Caco-2 (cell line): Measurements from ENCODE around the gene GAS2L2. TPM values are rescaled to one million over a fixed set of nuclear protein-coding genes. Genes with fewer than 3 reads are reported as not detected.

ENCODE experiments used
- BruUV-seq: library from RNA; stranded (reverse); fragments of 400-500 nt; replicated peaks from 2 replicates; lab custom pipeline; 2021; lab: Mats Ljungman, UMichigan
- CTCF ChIA-PET: fragments of 300-600 bp; sonication (Branson Sonifier 250); formaldehyde crosslinking; loops from one replicate; lab custom pipeline; 2022; ENCODE audit warnings: antibody characterized with exemption; lab: Charles Lee
- POLR2A ChIA-PET: fragments of 300-600 bp; sonication (Branson Sonifier 250); formaldehyde crosslinking; loops from one replicate; lab custom pipeline; 2022; ENCODE audit warnings: antibody characterized with exemption; lab: Charles Lee
- DNase-seq, 2 experiments: peaks; one replicate each; pipeline versions ENCODE4 v3.0.0 to v3.0.0-alpha.2; 2020 to 2022
- H3K27me3 ChIP-seq: replicated peaks from 2 replicates; pipeline ENCODE4 v1.6.0; 2011; ENCODE audit warnings: low read length; ENCODE audit not compliant: control insufficient read depth, insufficient read depth
- H3K36me3 ChIP-seq: 2 replicates; pipeline ENCODE4 v1.5.1; 2011; ENCODE audit warnings: low read length; ENCODE audit not compliant: control insufficient read depth, insufficient read depth
- H3K4me1 ChIP-seq: fragments of 250-450 bp; sonication (Bioruptor Pico); 2 replicates; pipeline ENCODE4 v1.5.1; 2020; ENCODE audit warnings: mild to moderate bottlenecking
- H3K4me3 ChIP-seq: 2 replicates; pipeline ENCODE4 v1.5.1; 2011; ENCODE audit warnings: low read depth, mild to moderate bottlenecking, control low read depth, low read length
- H3K9me3 ChIP-seq: fragments of 250-450 bp; sonication (Bioruptor Pico); 2 replicates; pipeline ENCODE4 v1.5.1; 2020; ENCODE audit warnings: mild to moderate bottlenecking, moderate library complexity
- H3K27ac Mint-ChIP-seq: one replicate; pipeline ENCODE4 v1.8.0; 2022; ENCODE audit warnings: mixed read lengths; ENCODE audit not compliant: unreplicated experiment
- H3K27me3 Mint-ChIP-seq: one replicate; pipeline ENCODE4 v1.8.0; 2022; ENCODE audit warnings: mixed read lengths; ENCODE audit not compliant: insufficient read depth, unreplicated experiment
- H3K36me3 Mint-ChIP-seq: one replicate; pipeline ENCODE4 v1.8.0; 2022; ENCODE audit warnings: mild to moderate bottlenecking, mixed read lengths; ENCODE audit not compliant: insufficient read depth, unreplicated experiment
- H3K4me1 Mint-ChIP-seq: one replicate; pipeline ENCODE4 v1.8.0; 2022; ENCODE audit warnings: low read depth, mixed read lengths; ENCODE audit not compliant: unreplicated experiment
- H3K4me3 Mint-ChIP-seq: one replicate; pipeline ENCODE4 v1.8.0; 2022; ENCODE audit warnings: mild to moderate bottlenecking, moderate library complexity, mixed read lengths; ENCODE audit not compliant: unreplicated experiment
- H3K9me3 Mint-ChIP-seq: one replicate; pipeline ENCODE4 v1.8.0; 2022; ENCODE audit warnings: mixed read lengths; ENCODE audit not compliant: unreplicated experiment
- intact Hi-C: fragments of 100-400 bp; cut with micrococcal nuclease; formaldehyde crosslinking; loops from one replicate; pipeline ENCODE4 v1.10.0; 2022; ENCODE audit not compliant: unreplicated experiment
- total RNA-seq: library from RNA; stranded (reverse); gene quantifications from 2 replicates; pipeline ENCODE4 v1.2.3, GENCODE V29; 2022
- TF ChIP-seq, protein P1 (sequence below), 2 experiments: fragments of 200-600 bp in 1 of 2; IDR thresholded peaks; 1 replicate in 1 of 2; 2 replicates in 1 of 2; pipeline versions ENCODE4 v1.5.1 to v1.8.0; 2011 to 2022; ENCODE audit warnings: antibody characterized with exemption in 1 of 2, control low read depth in 1 of 2, inconsistent platforms in 1 of 2, low read depth in 1 of 2, low read length in 1 of 2, mild to moderate bottlenecking in 1 of 2, moderate library complexity in 1 of 2; ENCODE audit not compliant: insufficient read depth in 1 of 2, severe bottlenecking in 1 of 2, unreplicated experiment in 1 of 2

GAS2L2 gene
- total RNA-seq, 1 experiment from 2014 or later = not detected

DNA sequence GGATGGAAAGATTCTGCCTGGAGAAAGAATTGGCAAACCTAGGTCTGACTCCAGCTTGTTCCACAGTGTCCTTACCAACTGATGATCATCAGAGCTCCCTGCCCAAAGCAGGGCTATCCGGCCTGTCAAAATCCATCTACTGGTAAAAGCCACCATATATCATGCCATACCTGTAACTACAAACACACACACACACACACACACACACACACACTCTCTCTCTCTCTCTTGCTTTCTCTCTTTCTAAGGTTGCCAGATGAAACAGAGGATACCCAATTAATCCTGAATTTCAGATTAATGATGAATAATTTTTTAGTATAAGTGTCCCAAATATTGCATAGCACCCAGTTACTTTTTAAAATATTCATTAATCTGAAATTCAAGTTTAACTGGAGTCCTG is 43.9 kb upstream of the GAS2L2 start:
- Histone ChIP-seq H3K36me3 (no peaks in the 10 kb centered on the region; the same call in 1 of the 2 replicates), H3K4me3 (no peak overlapping the region), H3K9me3 (no peaks in the 10 kb centered on the region), H3K4me1 (no peaks in the 10 kb centered on the region), H3K27me3 (peaks cover 8% of the 10 kb centered on the region)
- Mint-ChIP-seq H3K4me1 (no peaks in the 10 kb centered on the region), H3K36me3 (no peaks in the 10 kb centered on the region), H3K9me3 (no peaks in the 10 kb centered on the region), H3K27ac (no peak overlapping the region), H3K4me3 (no peak overlapping the region), H3K27me3 (peaks cover 38% of the 10 kb centered on the region)
- no peak for DNase-seq
- CTCF ChIA-PET = interaction anchor here (1.0 to 3.2 kb wide), 2 partner anchors 11 to 33 kb away, joined by 4 to 16 read pairs; no protein-coding TSS in a partner anchor
- intact Hi-C loops = no loop called here
- POLR2A ChIA-PET = interaction anchor here (0.5 kb wide), 1 partner anchor 12 kb away, joined by 3 read pairs; no protein-coding TSS in a partner anchor
- TF ChIP-seq, protein P1, sequence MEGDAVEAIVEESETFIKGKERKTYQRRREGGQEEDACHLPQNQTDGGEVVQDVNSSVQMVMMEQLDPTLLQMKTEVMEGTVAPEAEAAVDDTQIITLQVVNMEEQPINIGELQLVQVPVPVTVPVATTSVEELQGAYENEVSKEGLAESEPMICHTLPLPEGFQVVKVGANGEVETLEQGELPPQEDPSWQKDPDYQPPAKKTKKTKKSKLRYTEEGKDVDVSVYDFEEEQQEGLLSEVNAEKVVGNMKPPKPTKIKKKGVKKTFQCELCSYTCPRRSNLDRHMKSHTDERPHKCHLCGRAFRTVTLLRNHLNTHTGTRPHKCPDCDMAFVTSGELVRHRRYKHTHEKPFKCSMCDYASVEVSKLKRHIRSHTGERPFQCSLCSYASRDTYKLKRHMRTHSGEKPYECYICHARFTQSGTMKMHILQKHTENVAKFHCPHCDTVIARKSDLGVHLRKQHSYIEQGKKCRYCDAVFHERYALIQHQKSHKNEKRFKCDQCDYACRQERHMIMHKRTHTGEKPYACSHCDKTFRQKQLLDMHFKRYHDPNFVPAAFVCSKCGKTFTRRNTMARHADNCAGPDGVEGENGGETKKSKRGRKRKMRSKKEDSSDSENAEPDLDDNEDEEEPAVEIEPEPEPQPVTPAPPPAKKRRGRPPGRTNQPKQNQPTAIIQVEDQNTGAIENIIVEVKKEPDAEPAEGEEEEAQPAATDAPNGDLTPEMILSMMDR (IDR thresholded peaks at IDR 0.05; ENCODE audit: insufficient read depth in 1 of 2, low read depth in 1 of 2, low read length in 1 of 2, severe bottlenecking in 1 of 2, unreplicated experiment in 1 of 2) = no peak
- no TSS peak for BruUV-seq

DNA sequence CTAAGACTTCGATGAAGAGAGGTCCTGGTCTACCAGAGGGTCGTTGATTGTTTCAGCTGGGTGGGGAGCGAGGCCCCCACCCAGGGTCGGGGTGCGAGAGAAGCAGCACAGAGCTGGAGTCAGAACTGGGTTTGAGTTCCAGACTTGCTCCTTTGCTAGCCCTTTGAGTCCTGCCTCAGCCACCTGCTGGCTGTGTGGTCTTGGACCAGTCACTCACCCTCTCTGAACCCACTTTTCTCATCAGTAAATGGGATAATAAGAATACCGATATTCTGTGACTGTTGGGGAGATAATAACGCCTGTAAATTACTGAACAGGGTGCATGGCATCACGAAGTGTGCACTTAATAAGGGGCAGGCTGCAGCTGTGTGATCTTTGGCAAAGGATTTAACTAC is 42.8 kb upstream of the GAS2L2 start:
- peaks cover 36% of the 10 kb centered on the region for H3K27me3 Mint-ChIP-seq
- Histone ChIP-seq H3K36me3 (no peaks in the 10 kb centered on the region; the same call in 1 of the 2 replicates), H3K4me3 (peak overlapping the region; percentile 44), H3K4me1 (no peaks in the 10 kb centered on the region), H3K27me3 (peaks cover 8% of the 10 kb centered on the region), H3K9me3 (no peaks in the 10 kb centered on the region)
- ChIA-PET POLR2A (interaction anchor here (1.0 to 1.2 kb wide), 2 partner anchors 13 to 32 kb away, joined by 3 to 5 read pairs; partner anchors contain the start of gene TAF15), CTCF (interaction anchor here (0.5 to 3.2 kb wide), 2 partner anchors 32 to 173 kb away, joined by 3 to 16 read pairs; no protein-coding TSS in a partner anchor)
- TF ChIP-seq, protein P1 (IDR thresholded peaks at IDR 0.05; ENCODE audit: insufficient read depth in 1 of 2, low read depth in 1 of 2, low read length in 1 of 2, severe bottlenecking in 1 of 2, unreplicated experiment in 1 of 2) = no peak
- H3K9me3 Mint-ChIP-seq = no peaks in the 10 kb centered on the region
- no TSS peak for BruUV-seq
- H3K4me3 Mint-ChIP-seq = peak overlapping the region; percentile 76
- DNase-seq = no peak
- H3K4me1 Mint-ChIP-seq = no peaks in the 10 kb centered on the region
- H3K27ac Mint-ChIP-seq = no peak overlapping the region
- intact Hi-C loops = no loop called here
- H3K36me3 Mint-ChIP-seq = no peaks in the 10 kb centered on the region

- no peaks in the 10 kb centered on the region for H3K4me1 ChIP-seq
- Mint-ChIP-seq H3K4me1 (no peaks in the 10 kb centered on the region), H3K27me3 (peaks cover 38% of the 10 kb centered on the region), H3K4me3 (peak within 1 kb of the TSS; percentile 76), H3K9me3 (no peaks in the 10 kb centered on the region), H3K27ac (no peak within 1 kb of the TSS), H3K36me3 (no peaks in the 10 kb centered on the region)
- peaks cover 8% of the 10 kb centered on the region for H3K27me3 ChIP-seq
- intact Hi-C loops = no loop called here
- POLR2A ChIA-PET = interaction anchor here (1.0 to 1.2 kb wide), 2 partner anchors 14 to 31 kb away, joined by 3 to 5 read pairs; partner anchors contain the start of gene TAF15
- H3K4me3 ChIP-seq = peak within 1 kb of the TSS; percentile 44
- BruUV-seq = no TSS peak
- no peaks in the 10 kb centered on the region; the same call in 1 of the 2 replicates for H3K36me3 ChIP-seq
- CTCF ChIA-PET = interaction anchor here (3.2 kb wide), 1 partner anchor 31 kb away, joined by 16 read pairs; no protein-coding TSS in a partner anchor
- no peaks in the 10 kb centered on the region for H3K9me3 ChIP-seq
- TF ChIP-seq, protein P1 (IDR thresholded peaks at IDR 0.05; ENCODE audit: insufficient read depth in 1 of 2, low read depth in 1 of 2, low read length in 1 of 2, severe bottlenecking in 1 of 2, unreplicated experiment in 1 of 2) = no peak
- peak in 1 of 2 experiments; percentile 54 for DNase-seq
These were observed 42.2 kb upstream of the GAS2L2 start, which contains the start of gene MMP28 for GRCh38 chr17:35795007-35795870. Gene MMP28, minus strand, starts transcription at chr17:35795641. Its CDS starts 264 bp downstream, at chr17:35795377.
